HG03108 (cell line): ENCODE data around the gene MRPS6.

Experiments used
- ATAC-seq: cut with Tn5 transposase; IDR thresholded peaks from one replicate; pipeline ENCODE4 v1.9.1; 2021; ENCODE audit warnings: moderate library complexity; ENCODE audit not compliant: unreplicated experiment

Gene MRPS6

GRCh38 chr21:34065027-34065426 lies 8.4 kb upstream of the MRPS6 start:
- ATAC-seq: no peak

DNA sequence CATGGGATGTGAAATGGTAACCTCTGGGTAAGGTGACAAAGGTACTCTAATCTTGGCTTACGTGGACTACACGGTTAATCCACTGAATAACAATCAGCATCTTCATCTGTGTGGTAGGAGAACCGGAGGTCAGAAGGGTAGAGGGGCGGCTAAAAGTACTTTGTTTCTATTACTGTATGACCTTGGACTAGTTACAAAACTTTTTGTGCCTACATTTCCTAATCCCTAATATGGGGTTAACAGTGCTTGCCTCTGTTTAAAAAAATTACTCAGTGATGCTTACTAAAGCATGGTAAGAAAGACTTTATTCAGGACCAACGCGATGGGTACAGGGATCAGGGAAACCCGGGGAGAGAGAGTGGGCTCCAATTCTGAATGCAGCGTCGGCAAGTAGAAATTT lies 1.7 kb upstream of the MRPS6 start:
- no peak for ATAC-seq

DNA sequence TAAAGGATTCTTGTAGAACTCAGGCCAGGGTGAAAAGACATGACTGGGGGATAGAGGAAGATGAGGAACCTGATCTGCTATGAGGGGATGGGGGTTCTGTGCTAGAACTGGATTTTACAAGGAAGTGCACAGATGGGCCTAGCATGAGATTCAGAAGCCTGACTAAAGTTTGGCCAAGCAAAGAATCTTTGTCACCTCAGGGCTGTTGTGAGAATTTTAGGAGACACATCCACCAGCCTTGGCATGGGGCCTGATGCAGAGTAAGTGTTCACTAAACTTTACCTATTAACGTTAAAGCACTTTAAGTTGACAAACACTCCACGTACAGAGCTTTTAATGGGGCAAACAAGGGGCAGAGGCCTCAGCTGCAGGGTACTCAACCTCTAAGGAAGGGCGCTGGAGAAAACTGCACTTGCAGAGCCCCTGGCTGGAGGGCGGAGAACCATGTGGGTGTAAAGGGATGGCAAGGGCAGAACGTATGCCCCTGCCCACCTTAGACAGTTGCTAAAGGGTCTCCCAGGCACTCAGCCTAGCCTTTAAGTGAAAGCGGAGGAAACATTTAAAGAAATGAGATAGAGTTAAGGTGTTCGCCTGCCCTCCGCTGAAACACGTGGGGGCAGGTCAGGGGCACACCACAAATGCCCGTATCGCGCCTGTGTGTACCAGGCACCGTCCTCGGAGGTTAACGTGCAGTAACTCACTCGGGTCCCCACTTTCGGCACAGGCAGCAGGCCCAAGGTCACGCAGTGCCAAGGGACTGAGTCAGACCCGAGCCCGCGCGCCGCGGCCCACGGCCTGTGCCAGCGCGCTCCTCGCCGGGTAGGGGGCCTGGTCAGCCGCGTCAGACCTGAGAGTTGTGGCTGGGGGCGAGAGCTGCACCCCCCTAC lies 990 bp upstream of the MRPS6 start:
- no peak for ATAC-seq

DNA sequence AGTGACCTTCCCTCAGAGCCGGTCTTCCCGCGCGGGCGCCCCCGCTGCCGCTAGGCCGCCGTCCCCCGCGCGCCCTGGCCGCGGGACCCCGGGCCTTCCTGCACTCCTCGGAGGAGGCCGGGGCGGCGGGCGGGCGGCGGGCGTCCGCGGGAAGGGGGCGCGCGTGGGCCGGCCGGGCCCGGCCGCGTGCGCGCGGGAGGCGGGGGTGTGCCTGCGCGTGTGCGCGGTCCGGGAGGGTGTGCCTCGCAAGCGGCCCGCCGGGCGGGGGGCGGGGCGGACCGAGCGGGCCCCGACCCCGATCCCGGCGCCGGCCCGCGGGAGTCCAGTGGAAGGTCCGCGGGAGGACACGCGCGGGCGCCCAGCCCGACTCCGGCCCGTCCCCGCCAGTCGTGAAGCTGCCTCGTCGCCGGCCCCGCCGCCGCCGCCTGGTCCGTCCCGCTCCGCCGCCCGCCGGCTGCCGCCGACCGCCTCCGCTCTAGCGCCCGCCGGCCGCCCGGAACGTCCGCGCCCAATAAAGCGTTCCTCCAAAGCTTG lies 438 bp downstream of the MRPS6 start:
- ATAC-seq: peak; percentile 35

DNA sequence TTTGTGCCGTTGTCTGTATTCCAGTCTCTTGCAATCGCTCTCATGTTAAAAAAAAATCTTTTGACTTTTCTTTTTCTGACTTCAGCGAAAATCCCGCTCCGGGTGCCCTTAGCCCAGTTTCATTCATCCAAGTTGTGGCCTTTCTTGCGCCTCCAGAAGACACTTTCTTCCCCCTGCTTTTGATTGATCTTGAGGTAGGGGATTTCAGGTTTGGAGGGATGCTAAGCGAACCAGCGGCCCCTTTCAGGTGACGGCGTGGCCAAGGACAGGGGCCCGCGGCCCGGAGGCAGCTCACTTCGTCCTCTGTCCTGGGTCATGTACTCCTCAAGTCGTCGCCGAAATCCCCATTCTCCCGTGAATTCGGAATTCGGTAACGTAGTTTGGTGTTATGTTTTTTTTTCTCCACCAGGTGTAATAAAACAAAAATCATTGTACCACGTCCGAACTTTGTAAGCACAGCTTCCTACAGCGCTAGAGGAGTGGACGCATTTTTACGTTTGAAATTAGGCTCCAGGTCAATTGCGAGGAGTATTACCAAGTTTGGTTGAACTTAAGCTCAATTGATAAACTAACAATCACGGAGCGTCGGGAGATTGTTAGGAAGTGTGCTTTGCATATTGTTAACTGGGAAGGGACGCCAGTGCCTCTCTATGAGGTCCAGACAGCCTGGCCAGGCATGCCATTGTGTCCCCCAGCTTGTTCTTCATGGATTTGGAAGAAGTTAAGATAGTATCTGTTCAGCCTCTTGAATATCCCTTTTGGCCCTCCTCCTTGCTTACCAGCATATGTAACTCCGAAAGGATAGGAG lies 1.1 kb downstream of the MRPS6 start:
- ATAC-seq: no peak

DNA sequence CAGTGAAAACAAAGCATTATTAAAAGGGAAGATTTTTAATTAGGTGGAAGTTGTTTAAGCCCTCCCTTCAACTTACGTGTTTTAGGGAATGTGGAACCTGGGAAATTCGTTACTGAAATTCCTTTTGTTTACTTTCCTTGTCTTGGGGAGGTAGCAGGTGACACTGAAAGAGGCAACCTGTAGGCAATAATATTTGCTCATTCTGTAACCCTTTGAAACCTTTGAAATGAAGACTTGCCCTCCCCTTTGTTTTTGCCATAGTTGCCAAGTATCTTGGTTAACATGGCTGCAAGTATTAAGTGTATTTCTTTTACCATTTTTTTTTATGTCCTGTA lies 1.7 kb downstream of the MRPS6 start:
- no peak for ATAC-seq

GRCh38 chr21:34075760-34076660 lies 2.6 kb downstream of the MRPS6 start:
- ATAC-seq: no peak

DNA sequence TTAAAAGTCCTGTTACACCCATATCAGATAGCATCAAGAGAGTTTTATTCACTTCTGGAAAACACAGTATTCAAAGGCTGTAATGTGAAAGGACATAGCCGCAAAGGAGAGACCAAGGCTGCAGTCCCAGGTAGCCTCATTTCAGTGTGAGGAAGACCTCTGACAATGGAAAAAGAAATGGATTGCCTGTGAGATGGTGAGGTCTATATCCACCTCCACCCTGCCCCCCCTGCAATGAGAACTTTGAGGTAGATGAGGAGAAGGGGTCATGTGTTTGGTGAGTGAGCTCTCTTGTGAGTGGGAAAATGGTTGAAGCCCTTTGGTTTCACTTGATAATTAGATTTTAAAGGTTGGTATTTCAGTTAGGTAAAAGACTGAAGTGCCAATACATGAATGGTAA lies 3.5 kb downstream of the MRPS6 start:
- no peak for ATAC-seq

DNA sequence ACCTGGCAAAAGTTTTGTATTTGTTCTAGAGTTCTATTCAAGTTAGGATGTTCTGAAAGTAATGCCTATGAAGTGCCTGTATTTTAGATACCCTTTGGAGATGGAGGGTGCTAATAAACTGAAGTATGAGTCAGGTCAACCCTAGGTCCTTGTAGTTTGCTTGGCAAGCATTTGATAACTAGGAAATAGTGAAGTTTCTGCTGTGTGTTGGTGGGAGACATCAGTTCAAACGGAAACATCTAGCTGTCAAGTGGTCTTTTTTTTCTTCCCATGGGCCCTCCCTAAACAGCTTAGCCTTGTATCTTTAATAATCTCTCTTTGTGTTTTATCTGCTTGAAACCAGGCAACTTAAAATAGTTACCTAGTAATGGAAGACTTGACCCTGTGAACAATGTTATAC lies 4.5 kb downstream of the MRPS6 start:
- no peak for ATAC-seq

- ATAC-seq: no peak
These were observed 5.5 kb downstream of the MRPS6 start for GRCh38 chr21:34078915-34079314.

GRCh38 chr21:34080710-34081109 lies 7.3 kb downstream of the MRPS6 start:
- no peak for ATAC-seq

DNA sequence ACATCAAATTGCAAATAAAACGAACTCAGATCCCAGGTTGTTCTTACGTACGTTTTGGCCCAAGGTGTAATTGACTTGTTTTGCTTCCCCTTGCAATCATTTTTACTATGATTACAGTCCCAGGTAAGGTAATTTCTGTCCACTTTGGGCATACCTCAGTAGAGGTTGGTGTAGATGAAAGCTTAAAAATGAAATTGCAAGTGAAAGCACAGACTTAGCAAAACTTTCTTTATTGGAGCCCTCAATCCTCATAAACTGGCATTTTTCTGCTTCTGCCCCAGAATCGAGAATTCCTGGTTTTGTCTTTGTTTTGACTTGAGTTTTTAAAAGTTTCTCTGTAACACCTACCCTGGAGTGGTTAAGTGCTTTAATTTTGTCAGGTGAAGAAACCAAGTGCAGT lies 9.4 kb downstream of the MRPS6 start:
- ATAC-seq: no peak

DNA sequence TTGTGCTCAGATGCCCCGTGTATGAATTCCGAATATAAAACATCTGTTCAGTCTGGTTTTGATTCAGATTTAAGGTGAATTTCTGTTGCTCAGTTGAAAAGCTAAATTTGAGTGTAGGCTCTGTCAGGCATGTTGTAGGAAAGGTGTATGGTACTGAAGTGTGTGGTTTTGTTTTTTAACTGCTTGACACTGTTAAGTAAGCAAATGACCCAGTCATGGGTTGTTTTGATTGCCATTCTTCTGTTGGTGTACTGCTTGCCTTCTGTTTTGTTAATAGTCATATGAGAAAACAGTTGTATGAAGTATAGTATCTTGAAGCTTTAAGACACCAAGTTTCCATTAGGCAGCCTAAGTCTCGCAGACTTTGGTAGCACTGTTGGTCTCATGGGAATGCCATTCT lies 10.0 kb downstream of the MRPS6 start:
- no peak for ATAC-seq

- no peak for ATAC-seq
These were observed 11.8 kb downstream of the MRPS6 start for GRCh38 chr21:34085129-34085528.

DNA sequence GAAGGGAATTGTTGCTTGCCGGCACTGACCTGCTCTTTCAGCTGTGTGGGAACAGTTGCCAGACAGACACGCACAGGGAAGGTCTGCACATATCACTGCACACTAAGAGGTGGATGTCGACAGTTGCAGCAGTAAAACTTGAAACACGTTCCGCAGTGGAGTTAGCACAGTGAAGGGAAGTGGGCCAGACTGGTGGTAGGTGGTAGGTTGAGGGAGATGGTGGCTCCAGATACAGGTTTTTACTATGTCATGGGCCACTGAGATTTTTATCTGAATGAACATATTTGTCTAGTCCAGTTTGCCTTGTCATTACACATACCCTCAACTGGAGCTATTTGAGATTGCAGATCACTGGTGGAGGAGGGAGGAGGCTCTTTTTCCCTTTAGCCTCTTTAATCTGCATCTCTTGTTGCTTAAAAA lies 13.5 kb downstream of the MRPS6 start:
- no peak for ATAC-seq

DNA sequence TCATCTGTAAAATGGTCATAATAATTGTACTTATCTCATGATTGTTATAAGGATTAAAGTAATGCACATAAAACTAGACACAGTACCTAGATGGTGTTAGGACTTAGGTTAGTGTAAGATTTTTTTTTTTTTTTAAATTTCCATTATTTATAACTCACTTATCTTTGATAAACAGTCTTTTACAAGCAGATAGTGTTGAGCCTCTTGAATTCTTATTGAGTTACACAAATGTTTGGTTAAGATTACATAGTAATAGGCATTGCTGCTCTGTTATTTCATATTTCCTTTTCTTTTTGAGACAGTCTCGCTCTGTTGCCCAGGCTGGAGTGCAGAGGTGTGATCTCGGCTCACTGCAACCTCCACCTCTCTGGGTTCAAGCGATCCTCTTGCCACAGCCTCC lies 15.4 kb downstream of the MRPS6 start:
- ATAC-seq: no peak

GRCh38 chr21:34091032-34091431 lies 17.7 kb downstream of the MRPS6 start:
- no peak for ATAC-seq

- ATAC-seq: no peak
These were observed 18.2 kb downstream of the MRPS6 start for GRCh38 chr21:34091607-34092006.

DNA sequence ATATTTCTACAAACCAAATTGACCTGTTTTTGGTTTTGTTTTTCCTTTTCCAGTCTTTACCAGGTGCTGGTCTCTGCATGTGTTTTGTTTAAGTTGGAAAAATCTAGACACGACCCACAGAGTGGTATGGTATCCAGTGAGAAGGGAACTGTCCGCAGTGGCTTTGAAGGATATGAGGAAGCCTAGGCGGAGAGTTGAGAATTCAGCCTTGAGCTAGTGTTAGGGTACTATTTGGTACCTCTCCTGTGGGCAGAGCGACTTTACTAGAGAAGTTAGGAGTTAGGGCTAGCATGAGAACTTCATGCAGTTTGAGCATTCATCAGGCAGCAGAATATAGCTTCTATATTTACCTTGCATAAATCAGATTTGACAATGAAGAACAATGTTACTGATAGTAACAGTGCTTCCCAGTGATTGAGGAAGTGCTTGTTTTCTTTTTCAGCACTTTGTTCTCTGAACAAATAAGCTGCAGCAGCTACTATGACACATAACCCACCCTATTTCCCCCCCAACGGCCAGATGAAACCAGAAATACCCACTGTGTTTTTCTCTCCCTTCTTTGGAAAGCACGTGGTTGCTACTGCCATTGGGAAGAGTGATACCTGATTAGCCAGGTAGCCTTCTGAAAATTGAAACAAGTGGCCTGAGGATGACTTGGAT lies 19.0 kb downstream of the MRPS6 start:
- ATAC-seq: no peak

DNA sequence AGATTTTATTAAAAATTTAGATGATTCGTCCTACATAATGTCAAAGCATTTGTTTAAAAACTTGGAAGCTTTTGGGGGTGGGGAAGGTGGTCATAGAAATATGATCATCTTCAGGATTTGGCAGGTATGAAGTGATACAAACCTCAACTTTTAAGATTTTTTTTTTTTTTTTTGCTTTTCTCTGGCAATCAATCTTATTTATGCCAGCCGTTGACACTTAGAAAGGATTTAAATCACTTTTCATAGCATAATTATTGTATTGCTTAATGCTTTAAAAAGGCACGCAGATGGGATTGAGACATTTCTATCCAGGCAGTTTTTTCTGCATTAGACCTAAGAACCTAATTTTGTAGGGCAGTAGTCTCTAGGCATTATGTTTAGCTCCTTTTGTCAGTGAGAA lies 19.7 kb downstream of the MRPS6 start:
- no peak for ATAC-seq

GRCh38 chr21:34094949-34095348 lies 21.6 kb downstream of the MRPS6 start:
- ATAC-seq: no peak
